HUES6 (cell line): ENCODE measurements around the gene SLC17A8.

ENCODE experiments used
- H3K27ac ChIP-seq: 2 replicates; pipeline ENCODE4 v1.7.0; 2013; ENCODE audit warnings: low read depth, mild to moderate bottlenecking, low read length, inconsistent platforms
- H3K27me3 ChIP-seq: 2 replicates; pipeline ENCODE4 v1.6.1; 2013; ENCODE audit warnings: low read length; ENCODE audit not compliant: control insufficient read depth, insufficient read depth
- H3K36me3 ChIP-seq: 2 replicates; pipeline ENCODE4 v1.6.1; 2013; ENCODE audit warnings: low read length; ENCODE audit not compliant: control insufficient read depth, insufficient read depth
- H3K4me1 ChIP-seq: 2 replicates; pipeline ENCODE4 v1.6.1; 2013; ENCODE audit warnings: low read length; ENCODE audit not compliant: control insufficient read depth, insufficient read depth
- H3K4me3 ChIP-seq: 2 replicates; pipeline ENCODE4 v1.5.1; 2013; ENCODE audit warnings: low read depth, low read length
- H3K9ac ChIP-seq: one replicate; pipeline ENCODE4 v1.6.1; 2013; ENCODE audit warnings: mild to moderate bottlenecking, low read length
- H3K9me3 ChIP-seq: 2 replicates; pipeline ENCODE4 v1.6.1; 2013; ENCODE audit warnings: low read depth, low read length; ENCODE audit not compliant: control insufficient read depth, insufficient read depth

SLC17A8 gene

DNA sequence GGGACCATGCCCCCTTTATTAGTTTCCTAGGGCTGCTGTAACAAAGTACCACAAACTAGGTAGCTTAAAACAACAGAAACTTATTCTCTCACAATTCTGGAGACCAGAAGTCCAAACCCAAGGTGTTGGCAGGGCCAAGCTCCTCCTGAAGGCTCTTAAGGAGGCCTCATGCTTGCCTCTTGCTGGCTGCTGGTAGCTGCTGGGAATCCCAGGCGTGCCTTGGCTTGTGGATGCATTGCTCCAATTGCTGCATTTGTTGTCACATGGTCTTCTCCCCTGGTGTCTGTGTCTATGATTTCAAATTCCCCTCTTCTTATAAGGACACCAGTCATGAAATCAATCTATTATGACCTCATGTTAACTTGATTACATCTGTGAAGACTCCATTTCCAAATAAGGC lies 11.2 kb downstream of the SLC17A8 start:
- H3K4me1 ChIP-seq: peaks cover 24% of the 10 kb centered on the region
- peaks cover 16% of the 10 kb centered on the region for H3K27me3 ChIP-seq
- no peak overlapping the region for H3K4me3 ChIP-seq
- peaks cover 3% of the 10 kb centered on the region; the same call in 1 of the 2 replicates for H3K9me3 ChIP-seq
- no peak overlapping the region for H3K27ac ChIP-seq
- H3K9ac ChIP-seq: no peak overlapping the region
- H3K36me3 ChIP-seq: no peaks in the 10 kb centered on the region

DNA sequence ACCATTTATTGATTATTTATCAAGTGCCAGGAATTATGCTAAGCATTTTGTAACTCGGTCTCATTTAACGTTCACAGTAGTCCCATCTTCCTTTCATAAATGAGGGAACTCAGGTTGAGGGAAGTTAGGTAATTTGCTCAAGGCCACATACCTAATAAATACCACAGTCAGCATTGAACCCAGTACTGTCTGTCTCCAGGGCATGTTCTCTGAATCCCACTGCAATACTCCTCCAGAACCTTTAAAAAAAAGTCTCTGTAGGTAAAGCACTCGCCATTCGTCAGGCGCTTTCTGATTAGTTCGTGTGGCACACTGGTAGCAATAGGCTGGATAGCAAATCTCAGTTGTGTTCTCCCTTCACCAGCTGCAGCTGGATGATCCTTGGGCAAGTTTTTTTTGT lies 14.3 kb downstream of the SLC17A8 start:
- no peak overlapping the region for H3K9ac ChIP-seq
- H3K36me3 ChIP-seq: no peaks in the 10 kb centered on the region
- H3K27ac ChIP-seq: no peak overlapping the region
- no peak overlapping the region for H3K4me3 ChIP-seq
- peaks cover 40% of the 10 kb centered on the region for H3K27me3 ChIP-seq
- peaks cover 3% of the 10 kb centered on the region; the same call in 1 of the 2 replicates for H3K9me3 ChIP-seq
- peaks cover 40% of the 10 kb centered on the region for H3K4me1 ChIP-seq

DNA sequence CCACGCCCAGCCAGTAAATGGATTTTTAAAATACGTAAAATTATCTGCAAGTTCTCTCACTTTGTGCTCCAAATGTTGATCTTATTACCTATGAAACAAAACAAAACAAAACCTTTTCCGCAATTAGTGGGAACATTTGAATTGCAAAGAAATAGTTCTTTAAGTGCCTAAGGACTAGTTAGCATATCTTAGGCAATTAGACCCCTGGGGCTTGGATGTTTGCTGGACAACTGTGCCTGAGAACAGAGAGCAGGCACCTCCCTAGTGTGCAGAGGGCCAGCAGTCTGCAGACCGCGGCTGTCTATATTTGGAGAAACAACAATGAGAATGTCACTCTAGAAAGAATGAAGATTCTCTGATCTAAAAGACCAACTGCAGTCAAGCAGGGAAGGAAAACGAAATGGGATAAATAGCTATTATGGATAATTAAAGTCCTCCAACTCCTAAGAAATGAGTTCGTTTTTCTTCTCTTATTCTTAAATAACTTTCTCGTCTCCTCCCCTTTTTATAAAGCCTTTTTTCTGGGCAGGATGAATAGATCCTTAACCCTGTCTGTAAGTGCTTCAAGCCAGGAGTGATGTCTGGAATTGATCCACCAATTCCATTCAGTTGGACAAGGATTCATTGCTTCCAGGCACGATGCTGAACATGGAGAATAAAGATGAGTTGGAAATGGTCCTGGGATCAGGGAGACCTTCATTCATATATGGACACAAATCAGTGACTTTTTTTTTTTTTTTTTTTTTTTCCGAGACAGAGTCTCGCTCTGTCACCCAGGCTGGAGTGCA lies 16.2 kb downstream of the SLC17A8 start:
- H3K4me3 ChIP-seq: no peak overlapping the region
- peaks cover 44% of the 10 kb centered on the region for H3K27me3 ChIP-seq
- peaks cover 40% of the 10 kb centered on the region for H3K4me1 ChIP-seq
- peaks cover 3% of the 10 kb centered on the region; the same call in 1 of the 2 replicates for H3K9me3 ChIP-seq
- no peak overlapping the region for H3K9ac ChIP-seq
- no peaks in the 10 kb centered on the region for H3K36me3 ChIP-seq
- no peak overlapping the region for H3K27ac ChIP-seq

DNA sequence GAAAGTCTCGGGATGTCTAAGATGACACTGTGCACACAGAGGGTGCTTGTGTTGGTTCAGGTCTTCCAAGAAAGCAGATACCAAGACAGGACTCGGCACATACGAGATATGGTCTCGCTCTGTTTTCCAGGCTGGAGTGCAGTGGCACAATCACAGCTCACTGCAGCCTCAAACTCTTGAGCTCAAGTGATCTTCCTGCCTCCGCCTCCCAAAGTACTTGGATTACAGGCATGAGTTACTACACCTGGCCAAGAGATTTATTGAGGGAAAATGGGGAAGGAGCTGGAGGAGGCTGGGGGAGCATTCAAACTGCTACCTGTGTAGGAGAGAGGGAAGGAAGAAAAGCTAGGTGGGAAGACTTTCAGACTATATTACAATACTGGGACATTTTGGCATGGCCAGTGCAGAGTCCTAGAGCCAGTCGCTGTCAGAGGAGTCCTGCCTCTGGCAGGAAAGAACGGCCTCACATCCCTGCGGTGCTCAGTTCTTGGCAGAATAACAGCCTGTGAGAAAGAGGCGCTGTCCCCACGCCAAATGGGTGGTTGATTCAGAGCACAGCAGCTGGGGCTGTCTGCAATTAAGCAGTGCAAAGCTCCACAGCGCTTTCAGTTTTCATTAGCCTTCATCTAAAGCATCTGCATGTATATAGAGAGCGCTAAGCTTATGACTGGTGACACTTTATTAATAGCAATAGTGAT lies 18.3 kb downstream of the SLC17A8 start:
- H3K4me3 ChIP-seq: no peak overlapping the region
- peaks cover 40% of the 10 kb centered on the region for H3K4me1 ChIP-seq
- no peak overlapping the region for H3K27ac ChIP-seq
- H3K9ac ChIP-seq: no peak overlapping the region
- H3K27me3 ChIP-seq: peaks cover 44% of the 10 kb centered on the region
- H3K9me3 ChIP-seq: no peaks in the 10 kb centered on the region
- no peaks in the 10 kb centered on the region for H3K36me3 ChIP-seq

DNA sequence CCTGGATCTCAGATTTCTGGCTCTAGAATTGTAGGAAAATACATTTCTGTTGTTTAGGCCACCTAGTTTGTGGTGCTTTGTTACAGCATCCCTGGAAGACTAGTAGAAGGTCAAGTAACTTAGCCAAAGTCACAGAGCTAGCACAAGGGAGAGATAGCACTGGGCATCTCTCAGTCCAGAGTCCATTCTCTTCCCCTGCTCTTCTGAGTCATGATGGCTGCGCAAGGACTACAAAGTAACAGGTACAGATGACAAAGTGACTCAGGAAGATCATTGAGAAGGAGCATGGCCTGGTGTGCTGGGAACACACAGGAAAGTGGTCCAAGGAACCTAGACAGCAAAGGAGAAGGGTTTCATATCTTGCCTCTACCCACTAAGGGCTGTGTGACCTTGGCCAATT lies 19.3 kb downstream of the SLC17A8 start:
- no peaks in the 10 kb centered on the region for H3K9me3 ChIP-seq
- H3K4me3 ChIP-seq: no peak overlapping the region
- H3K36me3 ChIP-seq: no peaks in the 10 kb centered on the region
- H3K4me1 ChIP-seq: peaks cover 33% of the 10 kb centered on the region
- no peak overlapping the region for H3K27ac ChIP-seq
- no peak overlapping the region for H3K9ac ChIP-seq
- H3K27me3 ChIP-seq: peaks cover 42% of the 10 kb centered on the region

DNA sequence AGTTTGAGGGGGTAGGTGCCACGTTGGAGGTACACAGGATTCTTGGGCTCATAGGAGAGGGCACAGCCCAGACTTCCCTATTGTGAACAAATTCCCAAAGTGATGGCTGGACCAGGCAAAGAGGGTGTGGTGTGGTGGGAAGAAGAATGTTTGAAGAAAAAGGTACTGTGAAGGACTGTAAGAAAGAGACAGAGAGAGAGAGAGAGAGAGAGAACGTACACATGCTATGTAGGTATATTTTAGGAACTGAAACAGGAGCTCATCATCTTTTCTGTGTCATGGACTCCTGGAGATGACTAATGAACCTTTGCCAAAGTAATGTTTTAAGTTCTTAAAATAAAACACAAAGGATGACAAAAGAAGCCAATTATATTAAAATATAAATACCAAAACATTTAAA lies 24.5 kb downstream of the SLC17A8 start:
- no peaks in the 10 kb centered on the region for H3K4me1 ChIP-seq
- no peak overlapping the region for H3K9ac ChIP-seq
- H3K27me3 ChIP-seq: peaks cover 2% of the 10 kb centered on the region; the same call in 1 of the 2 replicates
- no peaks in the 10 kb centered on the region for H3K9me3 ChIP-seq
- H3K36me3 ChIP-seq: no peaks in the 10 kb centered on the region
- no peak overlapping the region for H3K27ac ChIP-seq
- no peak overlapping the region for H3K4me3 ChIP-seq

DNA sequence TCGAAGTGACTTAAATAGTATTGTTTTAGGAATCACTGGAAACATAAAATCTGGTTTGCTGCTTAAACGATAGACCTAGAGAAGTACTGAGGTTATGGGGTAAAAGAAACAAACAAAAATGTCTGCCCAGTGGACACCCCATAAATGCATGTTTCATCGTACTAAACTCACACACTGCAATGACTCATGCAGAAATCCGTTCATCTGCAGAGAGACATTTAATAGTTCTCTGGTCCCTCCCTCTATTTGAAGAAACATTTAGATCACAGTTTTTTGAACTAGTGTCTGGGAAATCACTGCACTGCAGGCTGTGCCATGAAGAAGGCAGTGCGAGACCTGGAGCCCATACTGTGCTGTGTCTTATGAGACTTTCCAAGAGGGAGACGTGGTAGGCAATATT lies 25.5 kb downstream of the SLC17A8 start:
- Histone ChIP-seq H3K9ac (no peak overlapping the region), H3K36me3 (no peaks in the 10 kb centered on the region), H3K4me3 (no peak overlapping the region), H3K4me1 (no peaks in the 10 kb centered on the region), H3K9me3 (no peaks in the 10 kb centered on the region), H3K27ac (no peak overlapping the region), H3K27me3 (no peaks in the 10 kb centered on the region; the same call in 1 of the 2 replicates)

DNA sequence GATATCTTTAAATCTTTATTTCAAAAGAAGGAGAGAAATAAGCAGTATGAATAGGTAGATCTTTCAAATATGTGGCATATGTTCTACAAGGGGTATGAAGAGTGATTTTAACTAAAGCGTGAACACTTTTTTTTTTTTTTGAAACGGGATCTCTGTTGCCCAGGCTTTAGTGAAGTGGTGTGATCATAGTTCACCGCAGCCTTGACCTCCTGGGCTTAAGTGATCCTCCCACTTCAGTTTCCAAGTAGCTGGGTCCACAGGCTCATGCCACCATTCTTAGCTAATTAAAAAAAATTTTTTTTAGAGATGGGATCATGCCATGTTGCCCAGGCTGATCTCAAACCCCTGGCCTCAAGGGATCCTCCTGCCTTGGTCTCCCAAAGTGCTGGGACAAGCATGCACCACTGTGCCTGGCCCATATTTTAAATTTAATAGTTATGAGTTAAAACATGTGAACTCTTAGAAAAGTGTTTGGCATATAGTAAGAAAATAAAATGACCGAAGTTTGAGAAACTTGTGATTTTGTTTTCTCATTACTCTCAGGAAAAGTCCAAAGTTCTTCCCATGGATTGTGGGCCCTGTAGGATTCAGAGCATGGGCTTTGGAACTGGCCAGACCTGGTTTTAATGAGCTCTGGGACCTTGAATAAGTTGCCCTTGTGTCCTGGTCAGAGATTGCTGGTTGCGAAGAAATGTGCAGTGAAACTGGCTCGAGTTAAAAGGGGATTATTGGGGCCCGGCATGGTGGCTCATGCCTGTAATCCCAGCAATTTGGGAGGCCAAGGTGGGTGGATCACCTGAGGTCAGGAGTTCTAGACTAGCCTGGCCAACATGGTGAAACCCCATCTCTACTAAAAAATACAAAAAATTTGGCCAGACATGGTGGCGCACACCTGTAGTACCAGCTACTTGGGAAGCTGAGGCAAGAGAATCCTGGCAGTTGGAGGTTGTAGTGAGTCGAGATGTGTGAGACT lies 27.0 kb downstream of the SLC17A8 start:
- no peak overlapping the region for H3K27ac ChIP-seq
- H3K9me3 ChIP-seq: no peaks in the 10 kb centered on the region
- no peaks in the 10 kb centered on the region; the same call in 1 of the 2 replicates for H3K27me3 ChIP-seq
- no peak overlapping the region for H3K4me3 ChIP-seq
- no peaks in the 10 kb centered on the region for H3K4me1 ChIP-seq
- no peaks in the 10 kb centered on the region for H3K36me3 ChIP-seq
- H3K9ac ChIP-seq: no peak overlapping the region

DNA sequence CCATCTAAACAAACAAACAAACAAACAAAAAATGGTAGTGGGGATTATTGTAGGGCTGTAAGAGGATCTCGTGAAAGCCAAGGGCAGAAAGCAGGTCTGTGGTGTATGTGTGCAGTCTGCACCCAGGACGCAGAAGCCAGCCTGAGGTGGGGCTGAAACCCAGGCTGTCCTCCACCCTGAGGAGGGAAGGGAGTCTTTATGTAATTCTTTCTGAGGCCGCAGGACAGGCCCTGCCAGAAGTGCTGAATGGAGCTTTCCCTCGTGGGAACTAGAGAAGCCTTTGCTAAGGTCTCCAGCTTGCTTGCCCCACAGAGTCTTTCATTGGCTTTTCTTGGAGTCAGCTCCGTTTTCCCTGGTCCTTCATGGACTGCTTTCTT lies 27.7 kb downstream of the SLC17A8 start:
- Histone ChIP-seq H3K9me3 (no peaks in the 10 kb centered on the region), H3K4me1 (no peaks in the 10 kb centered on the region), H3K27ac (no peak overlapping the region), H3K4me3 (no peak overlapping the region), H3K27me3 (no peaks in the 10 kb centered on the region; the same call in 1 of the 2 replicates), H3K9ac (no peak overlapping the region), H3K36me3 (no peaks in the 10 kb centered on the region)

DNA sequence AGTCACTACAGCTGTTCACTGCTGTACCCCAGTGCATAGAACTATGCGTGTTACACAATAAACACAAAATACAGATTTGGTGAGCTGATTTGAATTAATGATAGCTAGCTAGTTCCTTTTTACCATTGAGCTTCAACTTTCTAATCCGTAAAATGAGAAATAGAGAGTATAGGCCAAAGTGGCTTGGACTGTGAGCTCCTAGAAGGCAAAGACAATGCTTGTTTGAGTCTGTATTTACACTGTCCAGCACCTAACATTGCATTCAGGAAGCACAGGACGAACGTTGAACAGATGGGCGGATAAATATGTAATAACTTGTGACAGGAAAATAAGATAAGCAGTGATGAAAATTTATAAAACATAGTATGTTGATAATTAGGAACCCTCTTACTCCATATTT lies 31.5 kb downstream of the SLC17A8 start:
- Histone ChIP-seq H3K27me3 (no peaks in the 10 kb centered on the region), H3K36me3 (no peaks in the 10 kb centered on the region), H3K9ac (no peak overlapping the region), H3K4me1 (no peaks in the 10 kb centered on the region), H3K4me3 (no peak overlapping the region), H3K27ac (no peak overlapping the region), H3K9me3 (no peaks in the 10 kb centered on the region)
